Left renal cortex interstitium (tissue), 4 donors: ENCODE data around the gene ERCC2. TPM values are rescaled to one million over a fixed set of nuclear protein-coding genes. Genes with fewer than 3 reads are reported as not detected.
A peak's percentile ranks its signal among the peaks of the same experiment; 100 is the strongest.
"Not testable (repeated sequence)": the region's sequence is repeated elsewhere in the genome, so short reads cannot be mapped to it uniquely, and the experiment has no call there.

Experiments used
- DNase-seq, 4 donors: peaks; one replicate each; pipeline ENCODE4 v3.0.0-alpha.2; 2013; ENCODE audit warnings: low read depth in 4 of 4, low spot score in 2 of 4, missing footprints in 1 of 4
- polyA plus RNA-seq, 4 donors: library from polyadenylated mRNA; unstranded; fragments of 120-200 nt; gene quantifications; one replicate each; pipeline ENCODE4 v1.2.1, GENCODE V29; 2013; ENCODE audit not compliant: insufficient read length in 4 of 4

ERCC2 gene
- 10 to 100 TPM; 31.8 to 44.1 (median 36.8) TPM for polyA plus RNA-seq

GRCh38 chr19:45370410-45371204 is at the start of gene ERCC2:
TSS of gene ERCC2 (minus strand) at chr19:45370573. CDS start at chr19:45370540, 33 bp downstream.
- DNase-seq: peak; percentile 98 to 100 (median 99)

GRCh38 chr19:45419895-45420294 is 49.5 kb upstream of the ERCC2 start:
- no peak for DNase-seq

- no peak for DNase-seq
These were observed 49.0 kb upstream of the ERCC2 start for GRCh38 chr19:45419396-45419795.

- DNase-seq: no peak
These were observed 48.4 kb upstream of the ERCC2 start for GRCh38 chr19:45418802-45419201.

- DNase-seq: no peak
These were observed 46.8 kb upstream of the ERCC2 start for GRCh38 chr19:45417151-45417550.

GRCh38 chr19:45414468-45414867 is 44.1 kb upstream of the ERCC2 start:
- no peak for DNase-seq

- DNase-seq: no peak
These were observed 43.1 kb upstream of the ERCC2 start for GRCh38 chr19:45413497-45413896.

- not testable (repeated sequence) for DNase-seq
These were observed 40.0 kb upstream of the ERCC2 start for GRCh38 chr19:45410330-45410729.

- DNase-seq: no peak
These were observed 39.2 kb upstream of the ERCC2 start for GRCh38 chr19:45409557-45409920.

- DNase-seq: no peak
These were observed 38.6 kb upstream of the ERCC2 start for GRCh38 chr19:45408830-45409556.

GRCh38 chr19:45408121-45408520 is 37.7 kb upstream of the ERCC2 start:
- DNase-seq: no peak

GRCh38 chr19:45407585-45407984 is 37.2 kb upstream of the ERCC2 start:
- DNase-seq: not testable (repeated sequence)

GRCh38 chr19:45407091-45407375 is 36.7 kb upstream of the ERCC2 start:
- no peak for DNase-seq

- DNase-seq: peak in 1 of 4 donors; percentile 99
These were observed 36.1 kb upstream of the ERCC2 start, which contains the start of gene POLR1G for GRCh38 chr19:45406226-45407090. TSS of gene POLR1G (plus strand) at chr19:45406644. CDS start at chr19:45406697, 53 bp downstream.

- peak in 1 of 4 donors; percentile 68 for DNase-seq
These were observed 35.3 kb upstream of the ERCC2 start for GRCh38 chr19:45405435-45406225.

GRCh38 chr19:45404557-45405434 is 34.4 kb upstream of the ERCC2 start, which contains the start of gene PPP1R13L:
TSS of gene PPP1R13L (minus strand) at chr19:45405069. CDS start at chr19:45398318, 6,751 bp downstream.
- no peak for DNase-seq

GRCh38 chr19:45403781-45404556 is 33.6 kb upstream of the ERCC2 start:
- no peak for DNase-seq

GRCh38 chr19:45403272-45403671 is 32.9 kb upstream of the ERCC2 start:
- DNase-seq: no peak
